OCI-LY1 (cell line): ENCODE results near the gene LSAMP.

ENCODE experiments used
- CTCF ChIP-seq: fragments of 200-600 bp; sonication (generic), shearing (Covaris generic); IDR thresholded peaks from 2 replicates; pipeline ENCODE4 v1.5.1; 2017; ENCODE audit warnings: mild to moderate bottlenecking, antibody characterized with exemption, low read length, moderate library complexity, mixed read lengths
- EZH2 ChIP-seq: fragments of 200-600 bp; sonication (generic), shearing (Covaris generic); IDR thresholded peaks from 2 replicates; pipeline ENCODE4 v1.8.0; 2017; ENCODE audit warnings: borderline replicate concordance, mixed run types, mild to moderate bottlenecking, antibody characterized with exemption, low read length, moderate library complexity, mixed read lengths

GRCh38 chr3:116112696-116113095 is 332.6 kb downstream of the LSAMP start:
- no peak for TF ChIP-seq CTCF
- no peak for TF ChIP-seq EZH2
